ENCODE measurements around the gene ERRFI1.
A peak's percentile ranks its signal among the peaks of the same experiment; 100 is the strongest.
"Not testable (repeated sequence)": the region's sequence is repeated elsewhere in the genome, so short reads cannot be mapped to it uniquely, and the experiment has no call there.

ERRFI1 gene, protein sequence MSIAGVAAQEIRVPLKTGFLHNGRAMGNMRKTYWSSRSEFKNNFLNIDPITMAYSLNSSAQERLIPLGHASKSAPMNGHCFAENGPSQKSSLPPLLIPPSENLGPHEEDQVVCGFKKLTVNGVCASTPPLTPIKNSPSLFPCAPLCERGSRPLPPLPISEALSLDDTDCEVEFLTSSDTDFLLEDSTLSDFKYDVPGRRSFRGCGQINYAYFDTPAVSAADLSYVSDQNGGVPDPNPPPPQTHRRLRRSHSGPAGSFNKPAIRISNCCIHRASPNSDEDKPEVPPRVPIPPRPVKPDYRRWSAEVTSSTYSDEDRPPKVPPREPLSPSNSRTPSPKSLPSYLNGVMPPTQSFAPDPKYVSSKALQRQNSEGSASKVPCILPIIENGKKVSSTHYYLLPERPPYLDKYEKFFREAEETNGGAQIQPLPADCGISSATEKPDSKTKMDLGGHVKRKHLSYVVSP

DNA sequence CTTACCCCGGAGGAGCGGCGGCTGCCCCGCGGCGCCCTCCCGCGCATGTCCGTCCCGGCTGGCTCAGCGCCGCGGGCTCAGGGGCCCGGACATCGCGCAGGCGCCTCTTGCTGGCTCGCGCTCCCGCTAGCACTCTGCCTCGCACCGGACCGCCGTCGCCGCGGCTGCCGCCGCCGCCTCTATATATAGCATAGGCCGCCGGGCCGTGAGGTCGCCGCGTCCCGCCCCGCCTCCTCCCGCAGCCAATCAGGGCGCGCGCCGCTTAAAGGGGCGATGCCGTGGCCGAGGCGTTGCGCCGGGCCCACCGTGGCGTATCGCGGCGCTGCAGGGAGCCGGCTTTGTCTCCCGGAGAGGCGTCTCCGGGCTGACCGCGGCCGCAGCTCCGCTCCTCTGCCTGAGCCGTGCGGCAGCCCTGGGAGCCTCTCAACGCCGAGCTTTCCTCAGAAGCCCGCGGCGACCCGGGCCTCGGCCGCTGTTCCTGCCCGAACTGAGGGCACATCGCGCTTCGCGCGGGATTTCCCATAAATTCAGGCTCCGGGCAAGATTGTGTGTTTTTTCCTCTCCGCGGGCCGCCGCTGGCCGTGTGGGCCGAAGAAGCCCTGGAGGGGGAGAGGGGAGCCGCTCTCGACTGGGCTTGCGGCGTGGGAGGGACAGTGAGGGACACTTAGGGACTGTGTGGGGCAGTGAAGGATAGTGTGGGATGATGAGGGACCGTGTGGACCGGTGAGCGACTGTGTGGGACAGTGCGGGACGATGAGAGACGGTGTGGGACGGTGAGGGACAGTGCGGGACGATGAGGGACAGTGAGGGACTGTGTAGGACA, at the start of gene ERRFI1:
Gene ERRFI1 (minus strand): TSS at position 157 of the 823 bp plus-strand sequence. CDS start 10,690 bp downstream, outside the sequence.
- DNase-seq (ENCODE audit: low spot score), result peak; percentile 62

DNA sequence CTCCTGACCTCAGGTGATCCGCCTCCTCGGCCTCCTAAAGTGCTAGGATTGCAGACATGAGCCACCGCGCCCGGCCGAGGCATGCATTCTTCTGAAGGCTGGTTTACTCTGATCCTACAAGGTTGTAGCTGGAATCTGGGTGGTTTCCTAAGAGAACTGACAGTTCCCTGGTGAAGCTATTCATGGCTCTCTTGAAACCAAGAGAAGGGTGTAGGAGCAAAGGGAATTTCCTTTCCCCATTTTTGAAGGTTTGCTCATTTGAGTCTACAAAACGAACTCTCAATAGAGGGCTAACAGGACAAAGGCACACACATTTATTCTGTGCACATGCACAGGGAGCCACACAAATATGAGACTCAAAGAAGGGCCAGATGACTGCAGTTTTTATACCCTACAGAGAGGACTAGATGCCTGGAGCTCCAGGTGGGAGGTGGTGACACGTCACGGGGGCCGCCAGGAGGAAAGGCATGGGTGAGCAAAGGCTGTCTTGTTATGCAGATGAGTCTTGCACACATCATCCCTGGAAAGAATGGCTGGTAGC, 49.5 kb upstream of the ERRFI1 start:
- no peak for DNase-seq (ENCODE audit: low spot score)

DNA sequence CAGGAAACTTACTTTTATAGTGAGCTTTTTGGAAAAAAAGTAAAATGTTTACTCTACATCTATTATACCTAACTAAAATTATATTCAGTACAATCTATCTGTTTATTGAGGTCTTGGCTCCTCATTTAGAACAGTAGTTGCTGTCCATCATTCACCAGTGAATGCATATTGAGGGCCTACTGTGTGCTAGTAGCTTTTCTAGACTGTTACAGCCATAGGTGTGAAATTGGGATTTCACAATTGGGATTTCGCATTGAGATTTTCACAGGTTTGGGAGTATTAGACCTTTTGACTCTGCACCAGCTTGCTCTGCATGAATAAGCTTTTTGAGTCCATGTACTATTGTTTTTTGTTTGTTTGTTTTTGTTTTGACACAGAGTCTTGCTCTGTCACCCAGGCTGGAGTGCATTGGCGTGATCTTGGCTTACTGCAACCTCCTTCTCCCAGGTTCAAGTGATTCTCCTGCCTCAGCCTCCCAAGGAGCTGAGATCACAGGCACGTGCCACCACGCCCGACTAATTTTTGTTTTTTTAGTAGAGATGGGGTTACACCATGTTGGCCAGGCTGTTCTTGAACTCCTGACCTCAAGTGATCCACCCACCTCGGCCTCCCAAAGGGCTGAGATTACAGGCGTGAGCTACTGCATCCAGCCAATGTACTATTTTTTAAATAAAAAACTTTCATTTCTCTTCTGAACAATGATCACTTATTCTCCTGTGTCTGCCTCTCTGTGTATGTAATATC, 47.2 kb upstream of the ERRFI1 start:
- no peak for DNase-seq (ENCODE audit: low spot score)

GRCh38 chr1:8070381-8070811, 44.3 kb upstream of the ERRFI1 start:
- DNase-seq (ENCODE audit: low spot score), result no peak

DNA sequence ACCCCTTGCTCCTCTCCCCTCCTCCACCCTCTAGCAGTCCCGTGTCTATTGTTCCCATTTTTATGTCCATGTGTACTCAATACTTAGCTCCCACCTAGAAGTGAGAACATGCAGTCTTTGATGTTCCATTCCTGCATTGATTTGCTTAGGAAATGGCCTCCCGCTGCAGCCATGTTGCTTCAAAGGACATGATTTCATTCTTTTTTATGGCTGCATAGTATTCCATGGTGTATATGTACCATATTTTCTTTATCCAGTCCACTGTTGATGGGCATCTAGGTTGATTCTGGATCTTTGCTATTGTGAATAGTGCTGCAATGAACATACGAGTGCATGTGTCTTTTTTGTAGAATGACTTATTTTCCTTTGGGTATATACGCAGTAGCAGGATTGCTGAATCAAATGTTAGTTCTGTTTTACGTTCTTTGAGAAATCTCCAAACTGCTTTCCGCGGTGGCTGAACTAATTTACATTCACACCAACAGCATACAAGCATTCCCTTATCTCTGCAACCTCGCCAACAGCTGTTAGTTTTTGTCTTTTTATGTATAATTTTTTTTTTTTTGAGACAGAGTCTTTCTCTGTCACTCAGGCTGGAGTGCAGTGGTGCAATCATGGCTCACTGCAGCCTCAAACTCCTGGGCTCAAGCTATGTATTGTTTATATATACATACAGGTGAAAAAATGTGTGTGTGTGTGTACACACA, 43.7 kb upstream of the ERRFI1 start:
- not testable (repeated sequence) for DNase-seq (ENCODE audit: low spot score)

GRCh38 chr1:8065369-8065768, 39.3 kb upstream of the ERRFI1 start:
- DNase-seq (ENCODE audit: low spot score), result no peak

- DNase-seq (ENCODE audit: low spot score), result no peak
Observed at GRCh38 chr1:8063298-8064036, 37.4 kb upstream of the ERRFI1 start.

- no peak for DNase-seq (ENCODE audit: low spot score)
Observed at GRCh38 chr1:8062861-8063260, 36.8 kb upstream of the ERRFI1 start.

- DNase-seq (ENCODE audit: low spot score), result no peak
Observed at GRCh38 chr1:8061673-8062386, 35.7 kb upstream of the ERRFI1 start.

- DNase-seq (ENCODE audit: low spot score), result no peak
Observed at GRCh38 chr1:8061210-8061609, 35.1 kb upstream of the ERRFI1 start.

DNA sequence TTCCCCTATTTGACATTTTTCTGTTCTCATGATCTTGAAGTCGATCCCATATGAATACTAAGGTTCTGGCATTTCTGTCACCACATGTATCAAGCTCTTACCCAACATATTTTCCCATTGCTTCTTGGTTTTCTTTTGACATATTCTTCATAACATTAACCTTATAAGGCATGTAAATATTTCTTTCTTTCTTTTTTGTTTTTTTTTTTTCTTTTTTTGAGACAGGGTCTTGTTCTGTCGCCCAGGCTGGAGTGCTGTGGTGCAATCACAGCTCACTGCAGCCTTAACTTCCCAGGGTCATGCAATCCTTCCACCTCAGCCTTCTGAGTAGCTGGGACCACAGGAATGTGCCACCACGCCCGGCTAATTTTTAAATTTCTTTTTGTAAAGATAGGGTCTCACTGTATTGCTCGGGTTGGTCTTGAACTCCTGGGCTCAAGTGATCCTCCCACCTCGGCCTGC, 33.1 kb upstream of the ERRFI1 start:
- DNase-seq (ENCODE audit: low spot score), result no peak

DNA sequence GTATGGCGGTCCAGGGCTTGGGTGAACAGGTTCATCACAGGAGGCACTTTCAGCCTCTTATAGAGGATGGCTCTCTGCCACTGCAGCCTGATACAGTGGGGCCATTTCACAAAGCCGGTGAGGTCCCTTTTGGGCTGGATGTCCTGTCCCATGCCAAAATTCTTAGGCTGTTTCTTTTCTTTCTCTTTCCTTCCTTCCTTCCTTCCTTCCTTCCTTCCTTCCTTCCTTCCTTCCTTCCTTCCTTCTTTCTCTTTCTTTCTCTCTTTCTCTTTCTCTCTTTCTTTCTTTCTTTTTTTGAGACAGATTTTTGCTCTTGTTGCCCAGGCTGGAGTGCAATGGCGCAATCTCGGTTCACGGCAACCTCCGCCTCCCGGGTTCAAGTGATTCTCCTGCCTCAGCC, 31.7 kb upstream of the ERRFI1 start:
- DNase-seq (ENCODE audit: low spot score), result not testable (repeated sequence)

DNA sequence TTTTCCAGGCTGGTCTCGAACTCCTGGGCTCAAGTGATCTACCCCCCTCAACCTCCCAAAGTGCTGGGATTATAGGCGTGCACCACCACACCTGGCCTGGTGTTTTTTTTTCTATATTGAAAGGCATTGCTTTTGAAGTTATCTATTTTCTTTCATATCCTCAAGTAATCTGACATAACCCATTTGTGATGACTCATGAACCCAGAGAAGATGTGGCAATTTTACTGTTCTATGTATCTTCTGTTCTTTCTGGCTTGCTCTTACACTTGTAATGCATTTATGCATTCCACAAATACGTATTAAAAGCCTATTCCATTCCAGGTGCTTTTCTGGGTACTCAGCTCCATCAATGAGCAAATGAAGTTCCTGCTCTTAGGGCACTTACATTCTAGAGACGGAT, 29.9 kb upstream of the ERRFI1 start:
- DNase-seq (ENCODE audit: low spot score), result no peak

- DNase-seq (ENCODE audit: low spot score), result no peak
Observed at GRCh38 chr1:8053878-8054567, 27.9 kb upstream of the ERRFI1 start.

GRCh38 chr1:8051650-8052049, 25.5 kb upstream of the ERRFI1 start:
- DNase-seq (ENCODE audit: low spot score), result no peak

- DNase-seq (ENCODE audit: low spot score), result not testable (repeated sequence)
Observed at GRCh38 chr1:8049229-8049628, 23.1 kb upstream of the ERRFI1 start.

DNA sequence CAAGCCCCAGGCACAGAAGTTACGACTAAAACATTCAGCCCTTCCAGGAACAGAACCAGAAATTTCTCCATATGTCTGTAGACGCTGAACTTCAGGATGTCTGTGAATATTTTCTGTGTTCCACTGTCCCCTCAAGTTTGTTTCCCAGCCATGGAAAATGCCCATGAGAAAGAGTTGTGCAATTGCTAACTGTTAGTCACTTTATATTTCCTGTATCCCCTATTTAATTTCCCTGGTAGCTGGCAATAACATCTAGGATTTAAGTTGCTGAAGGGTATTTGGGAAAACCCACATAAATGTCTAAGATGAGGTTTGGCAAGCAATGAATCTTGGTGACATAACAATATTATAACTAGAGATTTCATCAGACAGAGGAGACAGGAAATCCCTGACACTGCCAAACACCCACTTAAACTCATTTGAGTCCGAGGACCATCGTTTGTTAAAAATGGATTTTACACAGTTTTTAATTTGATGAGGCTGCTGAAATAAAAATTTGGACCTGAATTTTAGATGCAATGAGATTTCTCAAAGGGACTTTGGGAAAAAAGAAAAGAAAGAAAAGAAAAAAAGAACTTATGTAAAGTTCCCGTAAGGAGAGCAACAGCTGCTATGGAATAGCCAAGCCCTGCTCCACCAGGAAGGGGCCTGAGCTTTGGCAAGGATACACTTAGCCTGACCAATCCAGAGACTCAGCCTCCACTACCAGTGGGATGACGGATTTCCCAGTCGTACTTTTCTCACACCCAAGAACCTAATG, 21.8 kb upstream of the ERRFI1 start:
- no peak for DNase-seq (ENCODE audit: low spot score)

GRCh38 chr1:8047112-8047511, 21.0 kb upstream of the ERRFI1 start:
- DNase-seq (ENCODE audit: low spot score), result no peak
